Mesenchymal stem cell (in vitro differentiated cells and primary cell): ENCODE results near the gene DBH.

ENCODE experiments used
- DNase-seq: peaks from one replicate; pipeline ENCODE4 v3.0.0-alpha.2; 2013
- H2AFZ ChIP-seq: one replicate; pipeline ENCODE4 v1.6.1; 2013; ENCODE audit warnings: low read depth, mild to moderate bottlenecking, control low read depth, inconsistent platforms, low read length, moderate library complexity
- H2AK5ac ChIP-seq: 2 replicates; pipeline ENCODE4 v1.6.1; 2013; ENCODE audit warnings: low read length, moderate library complexity, mild to moderate bottlenecking, inconsistent platforms; ENCODE audit not compliant: severe bottlenecking
- H2BK120ac ChIP-seq: one replicate; pipeline ENCODE4 v1.6.1; 2013; ENCODE audit warnings: low read depth, mild to moderate bottlenecking, inconsistent platforms, low read length, moderate library complexity
- H2BK12ac ChIP-seq, 2 experiments: one replicate each; pipeline ENCODE4 v1.6.1; 2013; ENCODE audit warnings: inconsistent platforms in 2 of 2, low read length in 2 of 2, mild to moderate bottlenecking in 2 of 2, moderate library complexity in 2 of 2, control low read depth in 1 of 2
- H2BK15ac ChIP-seq: one replicate; pipeline ENCODE4 v1.6.1; 2013; ENCODE audit warnings: mild to moderate bottlenecking, low read depth, inconsistent platforms; ENCODE audit not compliant: poor library complexity, severe bottlenecking
- H2BK5ac ChIP-seq: 2 replicates; pipeline ENCODE4 v1.6.1; 2013; ENCODE audit warnings: low read depth, mild to moderate bottlenecking, low read length, control low read depth, inconsistent platforms; ENCODE audit not compliant: poor library complexity, severe bottlenecking
- H3K14ac ChIP-seq, 2 experiments: one replicate each; pipeline ENCODE4 v1.6.1; 2013; ENCODE audit warnings: inconsistent platforms in 2 of 2, low read length in 2 of 2, control low read depth in 1 of 2, mild to moderate bottlenecking in 1 of 2, moderate library complexity in 1 of 2
- H3K18ac ChIP-seq, 2 experiments: one replicate each; pipeline ENCODE4 v1.6.1; 2013; ENCODE audit warnings: inconsistent platforms in 2 of 2, low read length in 2 of 2, control low read depth in 1 of 2, low read depth in 1 of 2, mild to moderate bottlenecking in 1 of 2
- H3K23ac ChIP-seq, 2 experiments: one replicate each; pipeline ENCODE4 v1.6.1; 2013; ENCODE audit warnings: inconsistent platforms in 2 of 2, low read length in 2 of 2, mild to moderate bottlenecking in 2 of 2, moderate library complexity in 2 of 2, control low read depth in 1 of 2
- H3K27ac ChIP-seq: 2 replicates; pipeline ENCODE4 v1.5.1; 2013; ENCODE audit warnings: mild to moderate bottlenecking, moderate library complexity, low read length, control low read depth, inconsistent platforms; ENCODE audit not compliant: poor library complexity, severe bottlenecking
- H3K27me3 ChIP-seq, 2 experiments: 2 replicates each; pipeline versions ENCODE4 v1.6.1 to v1.7.0; 2013; ENCODE audit warnings: low read length in 2 of 2, mild to moderate bottlenecking in 2 of 2, moderate library complexity in 2 of 2, control low read depth in 1 of 2, inconsistent platforms in 1 of 2; ENCODE audit not compliant: control insufficient read depth in 1 of 2, insufficient read depth in 1 of 2
- H3K36me3 ChIP-seq, 2 experiments: 2 replicates each; pipeline versions ENCODE4 v1.6.1 to v1.7.0; 2013; ENCODE audit warnings: low read length in 2 of 2, control low read depth in 1 of 2, inconsistent platforms in 1 of 2, low read depth in 1 of 2, mild to moderate bottlenecking in 1 of 2; ENCODE audit not compliant: insufficient read depth in 2 of 2, control insufficient read depth in 1 of 2
- H3K4ac ChIP-seq, 2 experiments: one replicate each; pipeline ENCODE4 v1.6.1; 2013; ENCODE audit warnings: inconsistent platforms in 2 of 2, low read length in 2 of 2, mild to moderate bottlenecking in 2 of 2, moderate library complexity in 2 of 2, control low read depth in 1 of 2, low read depth in 1 of 2
- H3K4me1 ChIP-seq: 2 replicates; pipeline ENCODE4 v1.6.1; 2013; ENCODE audit warnings: low read depth, low read length, control low read depth; ENCODE audit not compliant: control insufficient read depth, insufficient read depth
- H3K4me2 ChIP-seq: 2 replicates; pipeline ENCODE4 v1.6.1; 2013; ENCODE audit warnings: low read length, mild to moderate bottlenecking, inconsistent platforms; ENCODE audit not compliant: poor library complexity, severe bottlenecking
- H3K4me3 ChIP-seq, 2 experiments: 2 replicates each; pipeline versions ENCODE4 v1.5.1 to v1.7.0; 2013; ENCODE audit warnings: low read length in 2 of 2, mild to moderate bottlenecking in 2 of 2, control low read depth in 1 of 2, low read depth in 1 of 2; ENCODE audit not compliant: insufficient read depth in 1 of 2
- H3K79me1 ChIP-seq: replicated peaks from 2 replicates; pipeline ENCODE4 v1.6.1; 2013; ENCODE audit warnings: mild to moderate bottlenecking, control low read depth, low read length, inconsistent platforms; ENCODE audit not compliant: poor library complexity, severe bottlenecking
- H3K9ac ChIP-seq: 2 replicates; pipeline ENCODE4 v1.7.0; 2013; ENCODE audit warnings: mild to moderate bottlenecking, low read length, moderate library complexity
- H3K9me3 ChIP-seq: 2 replicates; pipeline ENCODE4 v1.7.0; 2013; ENCODE audit warnings: mild to moderate bottlenecking, low read length; ENCODE audit not compliant: control insufficient read depth
- H4K8ac ChIP-seq: one replicate; pipeline ENCODE4 v1.6.1; 2013; ENCODE audit warnings: inconsistent platforms, mild to moderate bottlenecking, low read length, moderate library complexity
- H4K91ac ChIP-seq: one replicate; pipeline ENCODE4 v1.6.1; 2013; ENCODE audit warnings: mild to moderate bottlenecking, low read length, inconsistent platforms
- whole genome bisulfite sequencing: methylation state at CpG from one replicate; pipeline ENCODE4 v1.1.7; 2013; ENCODE audit warnings: mixed read lengths; 5-methylcytosine and 5-hydroxymethylcytosine counted together

Gene DBH

GRCh38 chr9:133647765-133648469 is 11.8 kb downstream of the DBH start:
- Histone ChIP-seq H3K4me1 (no peaks in the 10 kb centered on the region), H3K9me3 (no peaks in the 10 kb centered on the region), H3K14ac (no peak overlapping the region), H2BK5ac (no peak overlapping the region), H3K79me1 (no peaks in the 10 kb centered on the region), H3K4me2 (no peak overlapping the region), H3K4ac (no peak overlapping the region), H4K91ac (peak overlapping the region; percentile 3), H3K9ac (no peak overlapping the region), H2BK15ac (no peak overlapping the region), H3K27ac (no peak overlapping the region), H2BK12ac (no peak overlapping the region), H3K18ac (no peak overlapping the region), H3K36me3 (no peaks in the 10 kb centered on the region), H3K23ac (no peak overlapping the region), H2AFZ (no peak overlapping the region), H2AK5ac (no peak overlapping the region), H4K8ac (no peak overlapping the region), H3K4me3 (no peak overlapping the region), H2BK120ac (no peak overlapping the region), H3K27me3 (peaks cover 68 to 92% of the 10 kb centered on the region in 2 experiments)
- WGBS, result 85% methylated on average over 24 of the region's 25 CpGs
- DNase-seq, result no peak

- Histone ChIP-seq H3K9ac (no peak overlapping the region), H3K14ac (no peak overlapping the region), H3K18ac (no peak overlapping the region), H3K27me3 (peaks cover 72 to 92% of the 10 kb centered on the region in 2 experiments), H3K9me3 (no peaks in the 10 kb centered on the region), H3K27ac (no peak overlapping the region), H2BK12ac (no peak overlapping the region), H3K36me3 (no peaks in the 10 kb centered on the region), H2BK5ac (no peak overlapping the region), H3K4me3 (no peak overlapping the region), H3K4ac (no peak overlapping the region), H2AFZ (no peak overlapping the region), H2AK5ac (no peak overlapping the region), H3K4me1 (no peaks in the 10 kb centered on the region), H2BK15ac (no peak overlapping the region), H3K4me2 (no peak overlapping the region), H4K8ac (no peak overlapping the region), H3K23ac (no peak overlapping the region), H3K79me1 (no peaks in the 10 kb centered on the region), H2BK120ac (no peak overlapping the region), H4K91ac (no peak overlapping the region)
- DNase-seq, result no peak
- WGBS, result 89% methylated on average over 7 of the region's 7 CpGs
Measured at GRCh38 chr9:133649194-133649593, 13.0 kb downstream of the DBH start.

GRCh38 chr9:133650026-133650425 is 13.9 kb downstream of the DBH start:
- Histone ChIP-seq H3K79me1 (no peaks in the 10 kb centered on the region), H3K27me3 (peaks cover 73 to 92% of the 10 kb centered on the region in 2 experiments), H3K18ac (no peak overlapping the region), H3K4me2 (no peak overlapping the region), H2BK12ac (no peak overlapping the region), H3K4me1 (no peaks in the 10 kb centered on the region), H3K36me3 (no peaks in the 10 kb centered on the region), H3K14ac (no peak overlapping the region), H2BK15ac (no peak overlapping the region), H3K23ac (no peak overlapping the region), H3K4ac (no peak overlapping the region), H2AFZ (no peak overlapping the region), H2BK120ac (no peak overlapping the region), H2BK5ac (no peak overlapping the region), H3K4me3 (no peak overlapping the region), H4K91ac (no peak overlapping the region), H4K8ac (no peak overlapping the region), H2AK5ac (no peak overlapping the region), H3K27ac (no peak overlapping the region), H3K9ac (no peak overlapping the region), H3K9me3 (no peaks in the 10 kb centered on the region)
- WGBS, result 91% methylated on average over 12 of the region's 12 CpGs
- no peak for DNase-seq

GRCh38 chr9:133653638-133654037 is 17.5 kb downstream of the DBH start:
- Histone ChIP-seq H2AK5ac (no peak overlapping the region), H4K8ac (no peak overlapping the region), H4K91ac (no peak overlapping the region), H2AFZ (no peak overlapping the region), H3K4ac (no peak overlapping the region), H2BK15ac (no peak overlapping the region), H3K4me2 (no peak overlapping the region), H3K23ac (no peak overlapping the region), H2BK5ac (no peak overlapping the region), H3K9me3 (no peaks in the 10 kb centered on the region), H2BK12ac (no peak overlapping the region), H3K9ac (no peak overlapping the region), H3K27me3 (peaks cover 81 to 93% of the 10 kb centered on the region in 2 experiments), H3K36me3 (no peaks in the 10 kb centered on the region), H3K4me3 (no peak overlapping the region), H3K79me1 (no peaks in the 10 kb centered on the region), H3K14ac (no peak overlapping the region), H3K4me1 (peaks cover 6% of the 10 kb centered on the region), H2BK120ac (no peak overlapping the region), H3K27ac (no peak overlapping the region), H3K18ac (no peak overlapping the region)
- no peak for DNase-seq
- 84% methylated on average over 9 of the region's 9 CpGs for WGBS
